ENCODE data around the gene SLN. TPM values are rescaled to one million over a fixed set of nuclear protein-coding genes. Genes with fewer than 3 reads are reported as not detected.

Gene SLN
- total RNA-seq, 2 experiments from 2014 or later, result not detected

- ChIA-PET POLR2A (no interaction called here), CTCF (no interaction called here)
- Mint-ChIP-seq H3K4me3 (no peak overlapping the region), H3K27ac (no peak overlapping the region), H3K9me3 (peaks cover 2% of the 10 kb centered on the region), H3K27me3 (peaks cover 48% of the 10 kb centered on the region), H3K36me3 (ENCODE audit: low read depth) (no peaks in the 10 kb centered on the region), H3K4me1 (ENCODE audit: low read depth) (no peaks in the 10 kb centered on the region)
- no peak for TF ChIP-seq CTCF (IDR thresholded peaks at IDR 0.05)
- Histone ChIP-seq H3K9me3 (ENCODE audit: control insufficient read depth in 1 of 2, insufficient read depth in 1 of 2, low read length in 2 of 2) (no peaks in the 10 kb centered on the region), H3K27me3 (ENCODE audit: control insufficient read depth in 1 of 2, insufficient read depth in 2 of 2, low read length in 2 of 2) (peaks cover 0 to 6% of the 10 kb centered on the region in 2 experiments), H3K36me3 (ENCODE audit: insufficient read depth, low read length) (no peaks in the 10 kb centered on the region), H3K4me1 (ENCODE audit: insufficient read depth, low read length) (no peaks in the 10 kb centered on the region), H3K4me3 (ENCODE audit: low read length) (no peak overlapping the region), H3K27ac (ENCODE audit: low read depth in 1 of 2, low read length in 2 of 2) (no peak overlapping the region)
- ATAC-seq (ENCODE audit: poor library complexity), result no peak
- intact Hi-C loops (cut with DNase I, micrococcal nuclease), result no loop called here
- no peak for DNase-seq
Observed at GRCh38 chr11:107756553-107756952, 44.7 kb upstream of the SLN start.

- Histone ChIP-seq H3K27ac (ENCODE audit: low read depth in 1 of 2, low read length in 2 of 2) (no peak overlapping the region), H3K4me3 (ENCODE audit: low read length) (no peak overlapping the region), H3K4me1 (ENCODE audit: insufficient read depth, low read length) (no peaks in the 10 kb centered on the region), H3K27me3 (ENCODE audit: control insufficient read depth in 1 of 2, insufficient read depth in 2 of 2, low read length in 2 of 2) (peaks cover 1 to 6% of the 10 kb centered on the region in 2 experiments), H3K9me3 (ENCODE audit: control insufficient read depth in 1 of 2, insufficient read depth in 1 of 2, low read length in 2 of 2) (no peaks in the 10 kb centered on the region), H3K36me3 (ENCODE audit: insufficient read depth, low read length) (no peaks in the 10 kb centered on the region)
- ATAC-seq (ENCODE audit: poor library complexity), result no peak
- ChIA-PET POLR2A (no interaction called here), CTCF (no interaction called here)
- TF ChIP-seq CTCF (IDR thresholded peaks at IDR 0.05), result no peak
- Mint-ChIP-seq H3K4me3 (no peak overlapping the region), H3K4me1 (ENCODE audit: low read depth) (no peaks in the 10 kb centered on the region), H3K27ac (no peak overlapping the region), H3K36me3 (ENCODE audit: low read depth) (no peaks in the 10 kb centered on the region), H3K27me3 (peaks cover 35% of the 10 kb centered on the region), H3K9me3 (peaks cover 2% of the 10 kb centered on the region)
- intact Hi-C loops (cut with DNase I, micrococcal nuclease), result no loop called here
- DNase-seq, result no peak
Observed at GRCh38 chr11:107752949-107753822, 41.3 kb upstream of the SLN start.

- Histone ChIP-seq H3K9me3 (ENCODE audit: control insufficient read depth in 1 of 2, insufficient read depth in 1 of 2, low read length in 2 of 2) (no peaks in the 10 kb centered on the region), H3K27me3 (ENCODE audit: control insufficient read depth in 1 of 2, insufficient read depth in 2 of 2, low read length in 2 of 2) (peaks cover 4 to 6% of the 10 kb centered on the region in 2 experiments), H3K27ac (ENCODE audit: low read depth in 1 of 2, low read length in 2 of 2) (no peak overlapping the region), H3K36me3 (ENCODE audit: insufficient read depth, low read length) (no peaks in the 10 kb centered on the region), H3K4me1 (ENCODE audit: insufficient read depth, low read length) (no peaks in the 10 kb centered on the region), H3K4me3 (ENCODE audit: low read length) (no peak overlapping the region)
- Mint-ChIP-seq H3K4me1 (ENCODE audit: low read depth) (no peaks in the 10 kb centered on the region), H3K27ac (no peak overlapping the region), H3K27me3 (peaks cover 28% of the 10 kb centered on the region), H3K9me3 (peaks cover 2% of the 10 kb centered on the region), H3K36me3 (ENCODE audit: low read depth) (no peaks in the 10 kb centered on the region), H3K4me3 (no peak overlapping the region)
- no peak for DNase-seq
- TF ChIP-seq CTCF (IDR thresholded peaks at IDR 0.05), result no peak
- ChIA-PET CTCF (no interaction called here), POLR2A (no interaction called here)
- no peak for ATAC-seq (ENCODE audit: poor library complexity)
- intact Hi-C loops (cut with DNase I, micrococcal nuclease), result no loop called here
Observed at GRCh38 chr11:107752508-107752907, 40.7 kb upstream of the SLN start.

Data from CD4-positive, alpha-beta T cell (primary cell).